NCI-H526 (cell line): ENCODE measurements around the gene PIK3CA.
"Not testable (repeated sequence)": the region's sequence is repeated elsewhere in the genome, so short reads cannot be mapped to it uniquely, and the experiment has no call there.

Experiments
- DNase-seq, 2 experiments: peaks; one replicate each; lab custom pipeline; 2025; lab: John Stamatoyannopoulos, UW

PIK3CA gene

GRCh38 chr3:179200790-179201189 lies 52.6 kb downstream of the PIK3CA start:
- no peak for DNase-seq

GRCh38 chr3:179215550-179215949 lies 67.4 kb downstream of the PIK3CA start:
- DNase-seq, result not testable (repeated sequence)

- not testable (repeated sequence) for DNase-seq
Observed at GRCh38 chr3:179218213-179218612, 70.1 kb downstream of the PIK3CA start.

- no peak for DNase-seq
Observed at GRCh38 chr3:179223548-179223947, 75.4 kb downstream of the PIK3CA start.

- DNase-seq, result no peak
Observed at GRCh38 chr3:179224584-179224983, 76.4 kb downstream of the PIK3CA start.

GRCh38 chr3:179227349-179227748 lies 79.2 kb downstream of the PIK3CA start:
- DNase-seq, result no peak

- DNase-seq, result peak; percentile 13 to 67
Observed at GRCh38 chr3:179229177-179229576, 81.0 kb downstream of the PIK3CA start.

GRCh38 chr3:179233043-179233442 lies 84.9 kb downstream of the PIK3CA start:
- no peak for DNase-seq

- DNase-seq, result no peak
Observed at GRCh38 chr3:179234199-179234598, 86.0 kb downstream of the PIK3CA start.

GRCh38 chr3:179236669-179237301 lies 88.6 kb downstream of the PIK3CA start:
- DNase-seq, result no peak

- DNase-seq, result not testable (repeated sequence)
Observed at GRCh38 chr3:179240299-179240698, 92.1 kb downstream of the PIK3CA start.

- DNase-seq, result not testable (repeated sequence)
Observed at GRCh38 chr3:179242859-179243258, 94.7 kb downstream of the PIK3CA start.

- DNase-seq, result no peak
Observed at GRCh38 chr3:179244878-179245277, 96.7 kb downstream of the PIK3CA start.

GRCh38 chr3:179247289-179248015 lies 99.3 kb downstream of the PIK3CA start:
- DNase-seq, result no peak

- DNase-seq, result no peak
Observed at GRCh38 chr3:179250803-179251476, 102.8 kb downstream of the PIK3CA start, which contains the start of gene KCNMB3. Gene KCNMB3 (minus strand): TSS chr3:179251114. CDS start chr3:179250990, 124 bp downstream.

GRCh38 chr3:179256813-179257212 lies 108.7 kb downstream of the PIK3CA start:
- DNase-seq, result no peak

- not testable (repeated sequence) for DNase-seq
Observed at GRCh38 chr3:179257742-179258141, 109.6 kb downstream of the PIK3CA start.

- DNase-seq, result no peak
Observed at GRCh38 chr3:179258820-179259219, 110.7 kb downstream of the PIK3CA start.

GRCh38 chr3:179259959-179260756 lies 112.0 kb downstream of the PIK3CA start:
- not testable (repeated sequence) for DNase-seq

- DNase-seq, result peak; percentile 48 to 89
Observed at GRCh38 chr3:179260949-179261765, 113.0 kb downstream of the PIK3CA start.

GRCh38 chr3:179263134-179263533 lies 115.0 kb downstream of the PIK3CA start:
- DNase-seq, result no peak
